WI38 (cell line): Measurements from ENCODE around the gene FGFR3.

Source experiments
- H3K4me3 ChIP-seq: 2 replicates; pipeline ENCODE4 v1.5.1; 2011; ENCODE audit warnings: low read depth, mild to moderate bottlenecking, control low read depth, low read length
- TF ChIP-seq, protein P1 (sequence below): IDR thresholded peaks from 2 replicates; pipeline ENCODE4 v1.5.1; 2012; ENCODE audit warnings: low read depth, mild to moderate bottlenecking, control low read depth, low read length

FGFR3 gene

DNA sequence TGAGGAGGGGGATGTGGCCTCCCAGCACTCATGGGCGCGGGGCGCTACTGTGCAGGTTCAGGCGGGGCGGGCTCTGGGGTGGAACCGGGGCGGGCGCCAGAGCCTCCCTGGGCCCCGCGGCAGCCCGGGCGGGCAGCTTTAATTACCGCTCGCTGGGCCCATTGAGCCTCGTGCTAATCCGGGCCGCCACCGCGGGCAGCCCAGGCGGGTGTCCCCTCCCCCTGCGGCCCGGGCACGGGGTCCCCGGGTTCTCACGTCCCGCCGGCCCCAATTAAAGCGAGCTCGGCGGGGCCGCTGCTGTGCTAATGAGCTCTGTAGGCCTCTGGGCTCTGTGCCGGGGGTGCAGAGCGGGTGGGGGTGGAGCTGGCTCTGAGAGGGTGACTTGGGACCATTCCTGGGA is 22.8 kb upstream of the FGFR3 start:
- TF ChIP-seq, protein P1, sequence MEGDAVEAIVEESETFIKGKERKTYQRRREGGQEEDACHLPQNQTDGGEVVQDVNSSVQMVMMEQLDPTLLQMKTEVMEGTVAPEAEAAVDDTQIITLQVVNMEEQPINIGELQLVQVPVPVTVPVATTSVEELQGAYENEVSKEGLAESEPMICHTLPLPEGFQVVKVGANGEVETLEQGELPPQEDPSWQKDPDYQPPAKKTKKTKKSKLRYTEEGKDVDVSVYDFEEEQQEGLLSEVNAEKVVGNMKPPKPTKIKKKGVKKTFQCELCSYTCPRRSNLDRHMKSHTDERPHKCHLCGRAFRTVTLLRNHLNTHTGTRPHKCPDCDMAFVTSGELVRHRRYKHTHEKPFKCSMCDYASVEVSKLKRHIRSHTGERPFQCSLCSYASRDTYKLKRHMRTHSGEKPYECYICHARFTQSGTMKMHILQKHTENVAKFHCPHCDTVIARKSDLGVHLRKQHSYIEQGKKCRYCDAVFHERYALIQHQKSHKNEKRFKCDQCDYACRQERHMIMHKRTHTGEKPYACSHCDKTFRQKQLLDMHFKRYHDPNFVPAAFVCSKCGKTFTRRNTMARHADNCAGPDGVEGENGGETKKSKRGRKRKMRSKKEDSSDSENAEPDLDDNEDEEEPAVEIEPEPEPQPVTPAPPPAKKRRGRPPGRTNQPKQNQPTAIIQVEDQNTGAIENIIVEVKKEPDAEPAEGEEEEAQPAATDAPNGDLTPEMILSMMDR = no peak
- H3K4me3 ChIP-seq = no peak overlapping the region

DNA sequence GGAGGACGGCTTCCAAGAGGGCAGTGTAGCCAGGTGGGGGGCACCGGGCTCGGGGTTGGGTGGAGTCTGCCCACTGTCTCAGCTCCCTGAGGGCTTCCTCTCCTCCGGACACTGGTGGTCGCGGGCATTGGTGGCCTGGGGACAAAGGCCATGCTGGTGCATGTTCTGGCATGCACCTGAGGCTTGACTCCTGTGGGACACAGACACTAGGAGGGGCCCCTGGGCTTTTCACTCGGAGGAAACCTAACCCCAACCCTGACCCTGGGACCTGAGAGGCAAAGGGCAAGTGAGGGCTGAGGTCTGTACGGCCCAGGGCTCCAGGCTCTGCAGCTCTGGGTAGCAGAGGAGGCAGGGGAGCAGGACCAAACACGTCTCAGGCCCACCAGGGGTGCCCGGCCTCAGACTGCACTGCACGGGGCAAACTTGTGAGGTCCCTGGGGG is 22.3 kb upstream of the FGFR3 start:
- no peak overlapping the region for H3K4me3 ChIP-seq
- TF ChIP-seq, protein P1 = no peak

DNA sequence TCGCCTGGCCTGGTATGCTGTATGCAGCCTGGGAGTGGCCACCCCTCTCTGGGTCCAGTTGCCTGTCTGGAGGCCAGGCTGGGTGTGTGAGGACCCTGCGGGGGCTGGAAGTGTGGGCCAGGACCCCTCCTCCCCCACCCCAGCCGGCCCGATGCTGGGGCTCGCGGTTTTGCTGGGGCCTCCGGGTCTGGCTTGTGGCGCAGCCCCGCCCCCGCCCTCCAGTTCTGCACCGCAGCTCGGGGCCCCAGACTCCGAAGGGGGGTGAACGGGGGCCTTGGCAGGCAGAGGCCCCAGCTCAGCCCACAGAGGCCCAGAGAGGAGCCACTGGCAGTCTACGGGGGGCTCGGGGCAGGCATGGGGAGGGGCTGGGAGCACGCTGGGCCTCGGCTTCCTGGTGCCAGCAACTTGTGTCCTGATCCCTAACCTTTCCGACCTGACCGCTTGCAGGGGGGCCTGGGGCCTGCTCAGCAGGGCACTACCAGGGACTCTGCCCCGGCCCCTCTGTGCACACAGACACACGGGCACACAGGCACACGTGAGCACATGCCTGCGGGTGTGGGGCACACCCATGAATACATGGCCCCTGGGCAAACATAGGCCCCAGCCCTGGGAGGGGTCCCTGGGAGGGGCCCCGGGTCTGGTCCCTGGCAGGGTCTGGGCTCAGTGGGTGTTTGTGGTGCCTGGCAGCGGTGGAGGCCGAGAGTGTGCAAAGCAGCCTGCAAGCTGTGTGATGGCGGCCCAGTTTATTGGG is 21.4 kb upstream of the FGFR3 start:
- TF ChIP-seq, protein P1 = no peak
- H3K4me3 ChIP-seq = no peak overlapping the region

DNA sequence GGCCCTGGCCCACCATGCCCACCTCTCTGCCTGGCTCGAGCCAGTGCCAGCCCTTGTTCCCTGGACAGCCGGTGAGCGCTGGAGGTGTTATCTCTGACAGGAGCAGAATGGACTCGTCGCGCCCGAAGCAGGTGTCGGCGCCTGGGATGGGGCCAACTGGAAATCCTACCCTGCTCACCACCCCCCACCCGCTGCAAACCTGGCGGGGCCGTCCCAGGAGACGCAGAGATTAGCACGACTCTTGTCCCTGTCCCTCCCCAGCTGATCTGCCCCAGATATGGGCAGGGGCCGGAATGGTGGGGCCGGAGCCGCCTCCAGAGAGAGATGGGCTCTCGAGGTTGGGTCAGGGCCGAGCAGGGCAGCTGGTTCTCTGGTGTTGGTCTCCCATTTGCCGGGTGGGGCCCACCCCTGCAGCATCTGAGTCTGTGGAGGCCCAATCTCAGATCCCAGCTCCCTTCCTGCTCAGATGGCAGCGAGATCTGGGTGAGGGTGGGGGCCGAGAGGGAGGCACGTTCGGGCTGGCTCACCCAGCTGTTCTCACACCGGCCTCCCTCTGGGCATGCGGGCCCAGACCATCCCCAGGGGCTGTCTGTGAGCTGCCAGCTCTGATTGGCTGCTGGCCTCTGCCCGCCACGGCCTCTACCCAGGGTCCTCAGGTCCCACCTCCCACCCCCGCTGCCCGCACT is 20.1 kb upstream of the FGFR3 start:
- TF ChIP-seq, protein P1 = no peak
- no peak overlapping the region for H3K4me3 ChIP-seq

DNA sequence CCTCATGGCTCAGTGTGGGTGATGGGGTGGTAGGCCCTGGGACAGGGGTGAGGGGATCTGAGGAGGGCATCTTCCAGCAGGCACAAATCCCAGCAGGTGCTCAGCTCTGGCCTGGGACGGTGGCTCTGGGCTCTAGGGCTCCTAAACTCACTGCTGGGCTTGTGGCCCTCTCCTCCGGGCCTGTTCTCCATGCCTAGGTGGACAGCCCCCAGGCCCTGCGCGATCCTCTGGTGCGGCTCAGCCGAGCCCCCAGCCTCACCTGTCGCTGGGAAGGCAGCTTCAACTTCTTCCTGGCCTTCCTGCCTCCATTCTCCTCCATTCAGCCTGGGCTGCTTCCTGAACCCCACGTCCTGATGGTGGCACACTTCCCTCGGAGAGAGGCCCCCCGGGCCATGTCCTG is 19.3 kb upstream of the FGFR3 start:
- TF ChIP-seq, protein P1 = no peak
- no peak overlapping the region for H3K4me3 ChIP-seq

DNA sequence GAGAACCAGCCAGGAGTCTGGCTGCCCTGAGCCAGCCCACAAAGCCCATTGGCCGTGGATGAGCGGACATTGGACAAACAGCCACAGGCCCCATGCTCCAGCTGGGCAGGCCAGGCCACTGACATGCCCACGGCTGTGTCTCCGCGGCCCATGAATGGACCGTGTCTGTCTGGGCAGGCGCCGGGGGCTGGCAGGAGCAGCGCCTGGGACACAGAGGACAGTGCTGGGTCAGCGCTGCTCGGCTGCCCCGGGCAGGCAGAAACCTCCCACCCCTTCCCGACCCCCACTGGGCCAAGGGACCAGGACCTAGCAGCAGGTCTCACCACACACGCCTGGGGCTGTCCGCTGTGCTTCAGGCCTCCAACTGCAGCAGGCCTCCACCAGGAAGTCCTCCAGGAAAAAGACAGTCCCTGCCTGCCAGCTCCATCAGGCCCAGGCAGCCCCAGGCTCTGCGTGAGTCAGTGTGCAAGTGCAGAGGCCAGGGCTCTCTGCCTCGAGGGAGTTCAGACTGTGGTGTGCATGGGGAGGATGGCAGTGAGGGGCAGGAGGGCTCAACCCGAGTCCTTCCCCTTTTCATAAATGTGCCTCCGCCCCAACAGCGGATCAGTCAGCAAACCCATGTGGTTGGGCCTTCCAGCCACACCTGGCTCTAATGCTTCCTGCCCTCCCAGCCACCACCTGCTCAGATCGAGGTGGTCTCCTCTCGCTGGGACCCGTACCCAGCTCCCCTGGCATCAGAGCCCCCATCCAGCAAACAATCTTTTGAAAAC is 17.2 kb upstream of the FGFR3 start:
- H3K4me3 ChIP-seq = no peak overlapping the region
- TF ChIP-seq, protein P1 = no peak
